ENCODE data around the gene EWSR1.
A peak's percentile ranks its signal among the peaks of the same experiment; 100 is the strongest.

EWSR1 gene

DNA sequence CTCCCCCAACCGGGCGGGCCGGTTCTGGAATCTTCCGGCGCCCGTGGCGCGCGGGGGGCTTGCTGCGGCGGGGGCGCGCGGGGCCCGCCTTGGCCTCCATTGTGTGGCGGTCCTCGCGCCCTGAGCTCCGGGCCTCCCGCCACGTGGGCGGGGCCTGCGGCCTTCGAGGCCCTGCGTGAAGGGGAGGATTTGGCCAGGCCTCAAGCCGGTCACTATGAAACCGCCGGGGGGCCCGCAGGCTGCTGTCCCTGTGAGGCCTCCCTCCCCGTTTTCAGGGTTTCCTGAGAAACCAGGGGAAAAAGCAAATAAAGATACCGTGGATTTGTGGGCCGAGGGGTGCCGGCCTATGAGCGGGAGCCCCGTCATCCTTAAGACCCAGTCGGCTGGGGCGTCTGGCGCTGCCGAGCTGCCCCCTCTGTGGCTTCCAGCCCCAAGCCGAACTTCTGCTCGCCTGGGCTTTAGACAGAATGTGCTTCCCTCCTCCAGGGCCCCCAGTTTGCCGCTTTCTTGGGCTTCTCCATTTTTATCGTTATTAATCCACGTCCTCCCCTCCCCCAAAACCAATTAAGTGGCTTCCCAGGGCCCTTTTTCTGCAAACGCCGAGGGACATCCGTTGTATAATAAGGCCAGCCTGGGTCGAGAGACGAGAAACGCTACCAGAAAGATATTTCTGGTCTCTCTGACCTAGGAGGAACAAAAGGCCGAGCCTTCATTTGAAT, 602 bp downstream of the EWSR1 start:
- Histone ChIP-seq H3K9ac (ENCODE audit: low read length) (peak overlapping the region; percentile 94), H3K23ac (ENCODE audit: low read length) (no peak overlapping the region), H3K79me2 (ENCODE audit: control insufficient read depth, insufficient read depth, low read length, poor library complexity) (peaks cover 37% of the 10 kb centered on the region), H2BK5ac (ENCODE audit: low read depth, low read length, poor library complexity) (peak overlapping the region; percentile 100), H3K27ac (ENCODE audit: low read depth, low read length) (peak overlapping the region; percentile 97), H4K91ac (ENCODE audit: low read depth, low read length) (peak overlapping the region; percentile 99), H3K18ac (ENCODE audit: low read length) (peak overlapping the region; percentile 99), H3K4ac (ENCODE audit: low read depth, low read length) (peak overlapping the region; percentile 100), H3K4me2 (ENCODE audit: low read length) (peak overlapping the region; percentile 97), H3K14ac (ENCODE audit: low read length) (peak overlapping the region; percentile 98), H3K79me1 (ENCODE audit: low read length) (peaks cover 22% of the 10 kb centered on the region), H4K12ac (ENCODE audit: low read depth, low read length) (peak overlapping the region; percentile 100), H3K4me1 (ENCODE audit: control insufficient read depth in 1 of 2, insufficient read depth in 2 of 2, low read length in 2 of 2) (peaks cover 9 to 15% of the 10 kb centered on the region in 2 experiments), H4K8ac (ENCODE audit: low read depth, low read length) (peak overlapping the region; percentile 99), H2BK12ac (ENCODE audit: low read length) (no peak overlapping the region), H3K27me3 (ENCODE audit: insufficient read depth, low read length) (no peaks in the 10 kb centered on the region), H2AK5ac (ENCODE audit: low read length) (peak overlapping the region; percentile 90), H3K36me3 (ENCODE audit: control insufficient read depth in 1 of 2, insufficient read depth in 2 of 2, low read length in 2 of 2) (peaks cover 18 to 24% of the 10 kb centered on the region in 2 experiments), H2AFZ (ENCODE audit: insufficient read depth, low read length, poor library complexity) (peak overlapping the region; percentile 78), H3K4me3 (ENCODE audit: low read depth, low read length) (peak overlapping the region; percentile 90), H2BK120ac (ENCODE audit: insufficient read depth, low read length, poor library complexity) (peak overlapping the region; percentile 98), H3K9me3 (ENCODE audit: insufficient read depth, low read depth, low read length) (no peaks in the 10 kb centered on the region)
- WGBS (ENCODE audit: extremely low coverage, insufficient coverage, insufficient read length), result no CpG with 5 or more reads among the region's 51 CpGs
- DNase-seq, result peak; percentile 37 to 64

DNA sequence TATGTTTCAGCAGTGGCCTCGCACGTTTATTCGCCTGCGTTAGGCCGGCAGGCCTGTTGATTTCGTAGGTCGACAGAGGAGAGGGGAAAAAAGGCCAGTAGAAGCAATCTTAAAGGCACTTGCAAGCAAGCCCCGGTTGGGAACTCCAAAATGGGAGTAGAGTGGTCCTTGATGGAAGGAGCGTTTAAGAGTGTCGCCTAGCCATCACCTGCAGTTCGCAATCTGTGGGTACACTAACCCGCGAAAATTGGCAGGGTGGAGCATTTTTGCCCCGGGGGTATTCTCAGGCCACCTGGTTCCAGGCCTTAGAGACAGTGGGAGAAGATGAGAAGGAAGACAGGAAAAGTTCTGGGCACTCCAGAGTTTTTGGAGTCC, 1.1 kb downstream of the EWSR1 start:
- H4K91ac ChIP-seq (ENCODE audit: low read depth, low read length), result peak overlapping the region; percentile 99
- H3K9ac ChIP-seq (ENCODE audit: low read length), result peak overlapping the region; percentile 94
- H3K4me1 ChIP-seq (ENCODE audit: control insufficient read depth in 1 of 2, insufficient read depth in 2 of 2, low read length in 2 of 2), result peaks cover 9 to 15% of the 10 kb centered on the region in 2 experiments
- no peak overlapping the region for H4K12ac ChIP-seq (ENCODE audit: low read depth, low read length)
- peak overlapping the region; percentile 97 for H3K27ac ChIP-seq (ENCODE audit: low read depth, low read length)
- peak overlapping the region; percentile 100 for H2BK5ac ChIP-seq (ENCODE audit: low read depth, low read length, poor library complexity)
- peak overlapping the region; percentile 90 for H3K4me3 ChIP-seq (ENCODE audit: low read depth, low read length)
- H4K8ac ChIP-seq (ENCODE audit: low read depth, low read length), result peak overlapping the region; percentile 99
- no peaks in the 10 kb centered on the region for H3K27me3 ChIP-seq (ENCODE audit: insufficient read depth, low read length)
- H3K79me1 ChIP-seq (ENCODE audit: low read length), result peaks cover 22% of the 10 kb centered on the region
- H3K79me2 ChIP-seq (ENCODE audit: control insufficient read depth, insufficient read depth, low read length, poor library complexity), result peaks cover 37% of the 10 kb centered on the region
- H2AFZ ChIP-seq (ENCODE audit: insufficient read depth, low read length, poor library complexity), result no peak overlapping the region
- DNase-seq, result no peak
- peak overlapping the region; percentile 98 for H3K14ac ChIP-seq (ENCODE audit: low read length)
- H3K9me3 ChIP-seq (ENCODE audit: insufficient read depth, low read depth, low read length), result no peaks in the 10 kb centered on the region
- H2BK120ac ChIP-seq (ENCODE audit: insufficient read depth, low read length, poor library complexity), result peak overlapping the region; percentile 98
- no peak overlapping the region for H2BK12ac ChIP-seq (ENCODE audit: low read length)
- no CpG with 5 or more reads among the region's 14 CpGs for WGBS (ENCODE audit: extremely low coverage, insufficient coverage, insufficient read length)
- peak overlapping the region; percentile 100 for H3K4ac ChIP-seq (ENCODE audit: low read depth, low read length)
- H3K18ac ChIP-seq (ENCODE audit: low read length), result no peak overlapping the region
- no peak overlapping the region for H3K23ac ChIP-seq (ENCODE audit: low read length)
- H3K4me2 ChIP-seq (ENCODE audit: low read length), result peak overlapping the region; percentile 97
- H2AK5ac ChIP-seq (ENCODE audit: low read length), result no peak overlapping the region
- peaks cover 14 to 22% of the 10 kb centered on the region in 2 experiments for H3K36me3 ChIP-seq (ENCODE audit: control insufficient read depth in 1 of 2, insufficient read depth in 2 of 2, low read length in 2 of 2)

- no peak overlapping the region for H3K27ac ChIP-seq (ENCODE audit: low read depth, low read length)
- H3K23ac ChIP-seq (ENCODE audit: low read length), result no peak overlapping the region
- peak overlapping the region; percentile 100 for H3K4ac ChIP-seq (ENCODE audit: low read depth, low read length)
- H3K14ac ChIP-seq (ENCODE audit: low read length), result no peak overlapping the region
- no peak overlapping the region for H2BK12ac ChIP-seq (ENCODE audit: low read length)
- H3K36me3 ChIP-seq (ENCODE audit: control insufficient read depth in 1 of 2, insufficient read depth in 2 of 2, low read length in 2 of 2), result peaks cover 13 to 19% of the 10 kb centered on the region in 2 experiments
- H3K4me1 ChIP-seq (ENCODE audit: control insufficient read depth in 1 of 2, insufficient read depth in 2 of 2, low read length in 2 of 2), result peaks cover 9 to 15% of the 10 kb centered on the region in 2 experiments
- H4K91ac ChIP-seq (ENCODE audit: low read depth, low read length), result no peak overlapping the region
- no peak overlapping the region for H2BK5ac ChIP-seq (ENCODE audit: low read depth, low read length, poor library complexity)
- H4K12ac ChIP-seq (ENCODE audit: low read depth, low read length), result no peak overlapping the region
- H4K8ac ChIP-seq (ENCODE audit: low read depth, low read length), result no peak overlapping the region
- peaks cover 22% of the 10 kb centered on the region for H3K79me1 ChIP-seq (ENCODE audit: low read length)
- peak in 1 of 2 donors; percentile 24 for DNase-seq
- peaks cover 37% of the 10 kb centered on the region for H3K79me2 ChIP-seq (ENCODE audit: control insufficient read depth, insufficient read depth, low read length, poor library complexity)
- peak overlapping the region; percentile 90 for H3K4me3 ChIP-seq (ENCODE audit: low read depth, low read length)
- no peaks in the 10 kb centered on the region for H3K9me3 ChIP-seq (ENCODE audit: insufficient read depth, low read depth, low read length)
- H2AK5ac ChIP-seq (ENCODE audit: low read length), result no peak overlapping the region
- H2BK120ac ChIP-seq (ENCODE audit: insufficient read depth, low read length, poor library complexity), result no peak overlapping the region
- H3K9ac ChIP-seq (ENCODE audit: low read length), result peak overlapping the region; percentile 94
- H3K18ac ChIP-seq (ENCODE audit: low read length), result no peak overlapping the region
- H3K27me3 ChIP-seq (ENCODE audit: insufficient read depth, low read length), result no peaks in the 10 kb centered on the region
- no CpG with 5 or more reads among the region's 13 CpGs for WGBS (ENCODE audit: extremely low coverage, insufficient coverage, insufficient read length)
- H2AFZ ChIP-seq (ENCODE audit: insufficient read depth, low read length, poor library complexity), result no peak overlapping the region
- H3K4me2 ChIP-seq (ENCODE audit: low read length), result peak overlapping the region; percentile 97
These were observed 1.8 kb downstream of the EWSR1 start for GRCh38 chr22:29269731-29270474.

DNA sequence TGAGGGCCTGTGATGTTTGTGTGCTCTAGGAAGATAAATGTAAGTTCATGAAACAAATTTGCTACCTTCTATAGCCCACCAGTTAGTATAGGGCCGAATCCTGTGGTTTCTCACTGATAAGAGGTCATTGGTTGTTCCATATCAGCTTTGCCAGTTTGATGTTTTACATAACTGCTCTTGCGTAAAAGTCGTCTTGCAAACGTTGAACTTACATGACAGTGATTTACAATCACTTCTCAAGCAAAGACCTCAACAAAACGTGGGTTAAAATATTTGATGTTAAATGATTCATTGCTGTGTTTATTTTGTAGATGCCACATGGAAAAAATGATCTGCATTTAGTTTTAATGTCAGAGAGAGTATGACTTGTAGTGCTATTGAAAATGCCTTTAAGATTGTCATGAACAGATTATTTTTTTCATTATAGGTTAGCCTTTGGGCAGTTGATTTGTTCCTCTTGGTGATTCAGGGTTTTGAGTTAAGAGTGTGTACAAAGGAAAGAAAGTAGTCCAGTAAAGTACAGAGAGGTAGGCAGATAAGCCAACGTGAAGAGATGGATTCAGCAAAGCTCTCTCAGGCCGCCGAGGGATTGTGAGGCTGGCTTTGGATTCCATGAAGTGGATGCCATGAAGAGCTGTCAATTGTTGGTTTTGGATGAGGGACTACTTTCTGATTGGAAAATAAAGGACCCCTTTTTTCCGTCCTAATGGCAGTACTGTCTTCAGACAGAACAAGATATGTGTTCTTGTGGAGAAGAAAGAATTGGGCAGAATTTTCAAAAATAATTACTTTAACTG, 2.6 kb downstream of the EWSR1 start:
- peaks cover 6 to 16% of the 10 kb centered on the region in 2 experiments for H3K36me3 ChIP-seq (ENCODE audit: control insufficient read depth in 1 of 2, insufficient read depth in 2 of 2, low read length in 2 of 2)
- no peak overlapping the region for H2BK12ac ChIP-seq (ENCODE audit: low read length)
- no peaks in the 10 kb centered on the region for H3K27me3 ChIP-seq (ENCODE audit: insufficient read depth, low read length)
- H2AK5ac ChIP-seq (ENCODE audit: low read length), result no peak overlapping the region
- no peak overlapping the region for H2BK5ac ChIP-seq (ENCODE audit: low read depth, low read length, poor library complexity)
- H3K4me3 ChIP-seq (ENCODE audit: low read depth, low read length), result no peak overlapping the region
- WGBS (ENCODE audit: extremely low coverage, insufficient coverage, insufficient read length), result no CpG with 5 or more reads among the region's 9 CpGs
- peak in 1 of 2 donors; percentile 29 for DNase-seq
- H2AFZ ChIP-seq (ENCODE audit: insufficient read depth, low read length, poor library complexity), result no peak overlapping the region
- no peak overlapping the region for H3K14ac ChIP-seq (ENCODE audit: low read length)
- no peak overlapping the region for H4K91ac ChIP-seq (ENCODE audit: low read depth, low read length)
- peak overlapping the region; percentile 97 for H3K4me2 ChIP-seq (ENCODE audit: low read length)
- no peaks in the 10 kb centered on the region for H3K9me3 ChIP-seq (ENCODE audit: insufficient read depth, low read depth, low read length)
- H3K4me1 ChIP-seq (ENCODE audit: control insufficient read depth in 1 of 2, insufficient read depth in 2 of 2, low read length in 2 of 2), result peaks cover 9 to 15% of the 10 kb centered on the region in 2 experiments
- H3K23ac ChIP-seq (ENCODE audit: low read length), result no peak overlapping the region
- H3K4ac ChIP-seq (ENCODE audit: low read depth, low read length), result peak overlapping the region; percentile 100
- peaks cover 22% of the 10 kb centered on the region for H3K79me1 ChIP-seq (ENCODE audit: low read length)
- no peak overlapping the region for H4K12ac ChIP-seq (ENCODE audit: low read depth, low read length)
- H3K18ac ChIP-seq (ENCODE audit: low read length), result no peak overlapping the region
- H3K27ac ChIP-seq (ENCODE audit: low read depth, low read length), result no peak overlapping the region
- no peak overlapping the region for H2BK120ac ChIP-seq (ENCODE audit: insufficient read depth, low read length, poor library complexity)
- no peak overlapping the region for H4K8ac ChIP-seq (ENCODE audit: low read depth, low read length)
- no peak overlapping the region for H3K9ac ChIP-seq (ENCODE audit: low read length)
- peaks cover 37% of the 10 kb centered on the region for H3K79me2 ChIP-seq (ENCODE audit: control insufficient read depth, insufficient read depth, low read length, poor library complexity)
